ENCODE measurements around the gene SPTBN4.
A peak's percentile ranks its signal among the peaks of the same experiment; 100 is the strongest.
"Not testable (repeated sequence)": the region's sequence is repeated elsewhere in the genome, so short reads cannot be mapped to it uniquely, and the experiment has no call there.

Gene SPTBN4

GRCh38 chr19:40623403-40624251, 156.8 kb downstream of the SPTBN4 start:
- peak; percentile 35 for DNase-seq

- not testable (repeated sequence) for DNase-seq
Measured at GRCh38 chr19:40624369-40625153, 157.8 kb downstream of the SPTBN4 start.

GRCh38 chr19:40625406-40626120, 158.8 kb downstream of the SPTBN4 start:
- no peak for DNase-seq
